Caco-2 (cell line): ENCODE results near the gene PTPRS. TPM values are rescaled to one million over a fixed set of nuclear protein-coding genes. Genes with fewer than 3 reads are reported as not detected.
"Not testable (repeated sequence)": the region's sequence is repeated elsewhere in the genome, so short reads cannot be mapped to it uniquely, and the experiment has no call there.

ENCODE experiments used
- BruUV-seq: library from RNA; stranded (reverse); fragments of 400-500 nt; replicated peaks from 2 replicates; lab custom pipeline; 2021; lab: Mats Ljungman, UMichigan
- CTCF ChIA-PET: fragments of 300-600 bp; sonication (Branson Sonifier 250); formaldehyde crosslinking; loops from one replicate; lab custom pipeline; 2022; ENCODE audit warnings: antibody characterized with exemption; lab: Charles Lee
- POLR2A ChIA-PET: fragments of 300-600 bp; sonication (Branson Sonifier 250); formaldehyde crosslinking; loops from one replicate; lab custom pipeline; 2022; ENCODE audit warnings: antibody characterized with exemption; lab: Charles Lee
- DNase-seq, 2 experiments: peaks; one replicate each; pipeline versions ENCODE4 v3.0.0 to v3.0.0-alpha.2; 2020 to 2022
- H3K27me3 ChIP-seq: replicated peaks from 2 replicates; pipeline ENCODE4 v1.6.0; 2011; ENCODE audit warnings: low read length; ENCODE audit not compliant: control insufficient read depth, insufficient read depth
- H3K36me3 ChIP-seq: 2 replicates; pipeline ENCODE4 v1.5.1; 2011; ENCODE audit warnings: low read length; ENCODE audit not compliant: control insufficient read depth, insufficient read depth
- H3K4me1 ChIP-seq: fragments of 250-450 bp; sonication (Bioruptor Pico); 2 replicates; pipeline ENCODE4 v1.5.1; 2020; ENCODE audit warnings: mild to moderate bottlenecking
- H3K4me3 ChIP-seq: 2 replicates; pipeline ENCODE4 v1.5.1; 2011; ENCODE audit warnings: low read depth, mild to moderate bottlenecking, control low read depth, low read length
- H3K9me3 ChIP-seq: fragments of 250-450 bp; sonication (Bioruptor Pico); 2 replicates; pipeline ENCODE4 v1.5.1; 2020; ENCODE audit warnings: mild to moderate bottlenecking, moderate library complexity
- H3K27ac Mint-ChIP-seq: one replicate; pipeline ENCODE4 v1.8.0; 2022; ENCODE audit warnings: mixed read lengths; ENCODE audit not compliant: unreplicated experiment
- H3K27me3 Mint-ChIP-seq: one replicate; pipeline ENCODE4 v1.8.0; 2022; ENCODE audit warnings: mixed read lengths; ENCODE audit not compliant: insufficient read depth, unreplicated experiment
- H3K36me3 Mint-ChIP-seq: one replicate; pipeline ENCODE4 v1.8.0; 2022; ENCODE audit warnings: mild to moderate bottlenecking, mixed read lengths; ENCODE audit not compliant: insufficient read depth, unreplicated experiment
- H3K4me1 Mint-ChIP-seq: one replicate; pipeline ENCODE4 v1.8.0; 2022; ENCODE audit warnings: low read depth, mixed read lengths; ENCODE audit not compliant: unreplicated experiment
- H3K4me3 Mint-ChIP-seq: one replicate; pipeline ENCODE4 v1.8.0; 2022; ENCODE audit warnings: mild to moderate bottlenecking, moderate library complexity, mixed read lengths; ENCODE audit not compliant: unreplicated experiment
- H3K9me3 Mint-ChIP-seq: one replicate; pipeline ENCODE4 v1.8.0; 2022; ENCODE audit warnings: mixed read lengths; ENCODE audit not compliant: unreplicated experiment
- CTCF ChIP-seq, 2 experiments: fragments of 200-600 bp in 1 of 2; IDR thresholded peaks; 1 replicate in 1 of 2; 2 replicates in 1 of 2; pipeline versions ENCODE4 v1.5.1 to v1.8.0; 2011 to 2022; ENCODE audit warnings: antibody characterized with exemption in 1 of 2, control low read depth in 1 of 2, inconsistent platforms in 1 of 2, low read depth in 1 of 2, low read length in 1 of 2, mild to moderate bottlenecking in 1 of 2, moderate library complexity in 1 of 2; ENCODE audit not compliant: insufficient read depth in 1 of 2, severe bottlenecking in 1 of 2, unreplicated experiment in 1 of 2
- intact Hi-C: fragments of 100-400 bp; cut with micrococcal nuclease; formaldehyde crosslinking; loops from one replicate; pipeline ENCODE4 v1.10.0; 2022; ENCODE audit not compliant: unreplicated experiment
- total RNA-seq: library from RNA; stranded (reverse); gene quantifications from 2 replicates; pipeline ENCODE4 v1.2.3, GENCODE V29; 2022

The PTPRS gene
- total RNA-seq, 1 experiment from 2014 or later: 65.6 TPM

DNA sequence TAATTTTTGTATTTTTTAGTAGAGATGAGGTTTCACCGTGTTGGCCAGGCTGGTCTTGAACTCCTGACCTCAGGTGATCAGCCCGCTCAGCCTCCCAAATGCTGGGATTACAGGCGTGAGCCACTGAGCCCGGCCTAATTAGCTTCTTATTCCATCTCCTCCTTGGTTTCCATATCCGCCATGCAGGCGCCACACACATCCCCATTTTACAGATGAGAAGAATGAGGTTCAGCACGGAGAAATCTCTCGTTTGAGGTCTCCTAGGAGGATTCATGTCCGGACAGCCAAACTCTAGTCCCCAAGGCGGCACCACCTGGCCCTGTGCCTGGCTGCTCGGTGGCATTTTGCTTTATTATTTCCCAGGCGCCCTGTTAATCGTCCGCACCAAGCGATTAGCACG is 46.2 kb upstream of the PTPRS start:
- H3K27ac Mint-ChIP-seq: no peak overlapping the region
- ChIA-PET CTCF (interaction anchor here (0.6 kb wide), 1 partner anchor 72 kb away, joined by 3 read pairs; no protein-coding TSS in a partner anchor), POLR2A (no interaction called here)
- intact Hi-C loops: no loop called here
- Histone ChIP-seq H3K4me1 (no peaks in the 10 kb centered on the region), H3K36me3 (no peaks in the 10 kb centered on the region), H3K27me3 (no peaks in the 10 kb centered on the region), H3K4me3 (no peak overlapping the region), H3K9me3 (peaks cover 10% of the 10 kb centered on the region)
- no peaks in the 10 kb centered on the region for H3K4me1 Mint-ChIP-seq
- no peak for DNase-seq
- BruUV-seq: no TSS peak
- H3K9me3 Mint-ChIP-seq: peaks cover 48% of the 10 kb centered on the region
- H3K36me3 Mint-ChIP-seq: peaks cover 6% of the 10 kb centered on the region
- TF ChIP-seq CTCF (IDR thresholded peaks at IDR 0.05; ENCODE audit: insufficient read depth in 1 of 2, low read depth in 1 of 2, low read length in 1 of 2, severe bottlenecking in 1 of 2, unreplicated experiment in 1 of 2): no peak
- no peak overlapping the region for H3K4me3 Mint-ChIP-seq
- H3K27me3 Mint-ChIP-seq: peaks cover 29% of the 10 kb centered on the region

DNA sequence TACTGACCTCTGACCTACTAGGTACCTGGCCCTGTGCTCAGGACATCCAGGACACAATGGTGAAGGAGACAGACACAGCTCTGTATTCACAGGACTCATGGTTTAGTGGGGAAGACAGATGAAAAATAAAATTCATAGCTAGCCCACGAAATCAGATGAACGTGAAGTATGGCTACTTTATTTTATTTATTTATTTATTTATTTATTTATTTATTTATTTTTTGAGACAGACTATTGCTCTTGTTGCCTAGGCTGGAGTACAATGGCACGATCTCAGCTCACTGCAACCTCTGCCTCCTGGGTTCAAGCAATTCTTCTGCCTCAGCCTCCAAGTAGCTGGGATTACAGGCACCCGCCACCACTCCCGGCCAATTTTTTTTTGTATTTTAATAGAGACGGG is 40.6 kb upstream of the PTPRS start:
- not testable (repeated sequence) for BruUV-seq, H3K27me3 Mint-ChIP-seq

GRCh38 chr19:5380215-5380919 is 39.8 kb upstream of the PTPRS start:
- TF ChIP-seq CTCF (IDR thresholded peaks at IDR 0.05; ENCODE audit: insufficient read depth in 1 of 2, low read depth in 1 of 2, low read length in 1 of 2, severe bottlenecking in 1 of 2, unreplicated experiment in 1 of 2): no peak
- H3K4me1 Mint-ChIP-seq: no peaks in the 10 kb centered on the region
- ChIA-PET CTCF (no interaction called here), POLR2A (interaction anchor here (0.7 kb wide), 1 partner anchor 90 kb away, joined by 3 read pairs; no protein-coding TSS in a partner anchor)
- H3K4me3 Mint-ChIP-seq: no peak overlapping the region
- Histone ChIP-seq H3K4me1 (no peaks in the 10 kb centered on the region), H3K9me3 (peaks cover 16% of the 10 kb centered on the region), H3K36me3 (no peaks in the 10 kb centered on the region), H3K4me3 (no peak overlapping the region), H3K27me3 (no peaks in the 10 kb centered on the region)
- H3K36me3 Mint-ChIP-seq: peaks cover 6% of the 10 kb centered on the region
- H3K9me3 Mint-ChIP-seq: peaks cover 36% of the 10 kb centered on the region
- no TSS peak for BruUV-seq
- H3K27ac Mint-ChIP-seq: no peak overlapping the region
- peaks cover 3% of the 10 kb centered on the region for H3K27me3 Mint-ChIP-seq
- intact Hi-C loops: no loop called here
- DNase-seq: no peak

More for the DNA sequence above, 40.6 kb upstream of the PTPRS start:
- intact Hi-C loops, POLR2A ChIA-PET, DNase-seq, H3K36me3 Mint-ChIP-seq, H3K4me3 ChIP-seq, CTCF ChIA-PET, H3K4me1 Mint-ChIP-seq, H3K4me1 ChIP-seq, H3K36me3 ChIP-seq, H3K27ac Mint-ChIP-seq, H3K4me3 Mint-ChIP-seq, H3K27me3 ChIP-seq: not testable (repeated sequence)
- H3K9me3 ChIP-seq: peaks cover 16% of the 10 kb centered on the region
- H3K9me3 Mint-ChIP-seq: peaks cover 37% of the 10 kb centered on the region
